SK-N-SH (cell line): ENCODE results near the gene PIGV. TPM values are rescaled to one million over a fixed set of nuclear protein-coding genes. Genes with fewer than 3 reads are reported as not detected.

Source experiments
- CTCF ChIA-PET: fragments of 300-600, 350-600 bp; formaldehyde crosslinking; extraction: SDS; loops from one replicate; lab custom pipeline; 2021; lab: Yijun Ruan, JAX
- POLR2A ChIA-PET: fragments of 350-600 bp; sonication (Branson Sonifier 250); formaldehyde crosslinking; extraction: SDS; loops from one replicate; lab custom pipeline; 2020; ENCODE audit warnings: antibody characterized with exemption, inconsistent platforms; lab: Yijun Ruan, JAX
- DNase-seq: peaks from one replicate; pipeline ENCODE4 v3.0.0; 2012
- H2AFZ ChIP-seq: fragments of 200-600 bp; sonication (generic); 2 replicates; pipeline ENCODE4 v1.8.1; 2016; ENCODE audit warnings: antibody characterized with exemption, mild to moderate bottlenecking, low read depth
- H3F3A ChIP-seq: fragments of 200-600 bp; sonication (generic); replicated peaks from 2 replicates; pipeline ENCODE3; 2016; ENCODE audit warnings: antibody characterized with exemption, mild to moderate bottlenecking; ENCODE audit not compliant: insufficient read depth
- H3K27ac ChIP-seq, 2 experiments: fragments of 200-500 bp in 1 of 2; fragments of 200-600 bp in 1 of 2; sonication (Bioruptor generic) in 1 of 2; sonication (generic), shearing (Covaris generic) in 1 of 2; 2 replicates each; pipeline versions ENCODE4 v1.5.1 to v1.6.1; 2014 to 2016; ENCODE audit warnings: low read depth in 2 of 2, inconsistent platforms in 1 of 2, low read length in 1 of 2, mild to moderate bottlenecking in 1 of 2, mixed read lengths in 1 of 2
- H3K27me3 ChIP-seq: fragments of 200-600 bp; sonication (generic), shearing (Covaris generic); 2 replicates; pipeline ENCODE4 v1.6.1; 2016; ENCODE audit warnings: mixed run types; ENCODE audit not compliant: insufficient read depth
- H3K36me3 ChIP-seq, 2 experiments: fragments of 200-500 bp in 1 of 2; fragments of 200-600 bp in 1 of 2; sonication (Bioruptor generic) in 1 of 2; sonication (generic) in 1 of 2; replicated peaks in 1 of 2; 2 replicates each; pipeline versions ENCODE3 to v1.5.1; 2014 to 2016; ENCODE audit warnings: low read length in 1 of 2, mild to moderate bottlenecking in 1 of 2; ENCODE audit not compliant: insufficient read depth in 2 of 2, control insufficient read depth in 1 of 2
- H3K4me1 ChIP-seq, 2 experiments: fragments of 200-500 bp in 1 of 2; fragments of 200-600 bp in 1 of 2; sonication (Bioruptor generic) in 1 of 2; sonication (generic), shearing (Covaris generic) in 1 of 2; 2 replicates each; pipeline versions ENCODE4 v1.5.1 to v1.6.1; 2014 to 2016; ENCODE audit warnings: low read depth in 1 of 2, low read length in 1 of 2, mixed run types in 1 of 2; ENCODE audit not compliant: insufficient read depth in 2 of 2, control insufficient read depth in 1 of 2
- H3K4me2 ChIP-seq: fragments of 200-600 bp; sonication (generic), shearing (Covaris generic); 2 replicates; pipeline ENCODE4 v1.6.1; 2017; ENCODE audit warnings: mixed run types
- H3K4me3 ChIP-seq, 2 experiments: fragments of 200-500 bp in 1 of 2; fragments of 200-600 bp in 1 of 2; sonication (Bioruptor generic) in 1 of 2; sonication (generic), shearing (Covaris generic) in 1 of 2; 2 replicates each; pipeline versions ENCODE4 v1.5.1 to v1.8.1; 2014 to 2016; ENCODE audit warnings: low read depth in 2 of 2, inconsistent platforms in 1 of 2, low read length in 1 of 2, mild to moderate bottlenecking in 1 of 2, mixed read lengths in 1 of 2, moderate library complexity in 1 of 2
- H3K79me2 ChIP-seq: fragments of 200-600 bp; sonication (generic); 2 replicates; pipeline ENCODE4 v1.8.1; 2017; ENCODE audit warnings: mild to moderate bottlenecking; ENCODE audit not compliant: insufficient read depth
- H3K9ac ChIP-seq: fragments of 200-600 bp; sonication (generic); 2 replicates; pipeline ENCODE4 v1.6.1; 2017; ENCODE audit warnings: mixed run types
- H3K9me2 ChIP-seq: fragments of 200-600 bp; sonication (generic); 2 replicates; pipeline ENCODE4 v1.6.1; 2017; ENCODE audit warnings: mixed run types
- H3K9me3 ChIP-seq: fragments of 200-600 bp; sonication (generic); 2 replicates; pipeline ENCODE4 v1.6.1; 2017; ENCODE audit warnings: mixed run types, mild to moderate bottlenecking, moderate library complexity
- H4K20me1 ChIP-seq: fragments of 200-600 bp; sonication (generic); 2 replicates; pipeline ENCODE4 v1.6.1; 2017; ENCODE audit warnings: mild to moderate bottlenecking, mixed run types; ENCODE audit not compliant: insufficient read depth
- CTCF ChIP-seq: fragments of 200-600 bp; sonication (generic); IDR thresholded peaks from 2 replicates; pipeline ENCODE4 v1.6.1; 2017; ENCODE audit warnings: antibody characterized with exemption, mild to moderate bottlenecking, moderate library complexity
- EZH2phosphoT487 ChIP-seq: fragments of 200-600 bp; sonication (generic); IDR thresholded peaks from 2 replicates; pipeline ENCODE4 v1.6.1; 2017; ENCODE audit warnings: low read depth, mixed run types, mild to moderate bottlenecking, antibody characterized with exemption, moderate library complexity, borderline replicate concordance
- FOSL2 ChIP-seq: IDR thresholded peaks from 2 replicates; pipeline ENCODE4 v1.4.0; 2012; ENCODE audit warnings: low read depth, mild to moderate bottlenecking, moderate library complexity, borderline replicate concordance
- MXI1 ChIP-seq: IDR thresholded peaks from 2 replicates; pipeline ENCODE4 v1.6.1; 2012; ENCODE audit warnings: mild to moderate bottlenecking, low read depth, low read length, improper control_type of control experiment
- NRF1 ChIP-seq: IDR thresholded peaks from 2 replicates; pipeline ENCODE4 v1.6.1; 2012; ENCODE audit warnings: low read depth, mild to moderate bottlenecking, low read length
- PBX3 ChIP-seq: IDR thresholded peaks from 2 replicates; pipeline ENCODE4; 2012
- RXRA ChIP-seq: IDR thresholded peaks from 2 replicates; pipeline ENCODE4 v1.4.0; 2012; ENCODE audit warnings: low read depth, mild to moderate bottlenecking, borderline replicate concordance
- SIN3A ChIP-seq: IDR thresholded peaks from 2 replicates; pipeline ENCODE4 v1.6.1; 2012; ENCODE audit warnings: low read depth, mild to moderate bottlenecking, low read length, moderate library complexity, borderline replicate concordance
- TEAD4 ChIP-seq: IDR thresholded peaks from 2 replicates; pipeline ENCODE4 v1.4.0; 2012; ENCODE audit warnings: mild to moderate bottlenecking, borderline replicate concordance; ENCODE audit not compliant: insufficient read depth
- USF1 ChIP-seq: IDR thresholded peaks from 2 replicates; pipeline ENCODE4 v1.4.0; 2012; ENCODE audit warnings: low read depth, borderline replicate concordance
- USF2 ChIP-seq: fragments of 150-350 bp; IDR thresholded peaks from 2 replicates; pipeline ENCODE4 v1.6.1; 2017; ENCODE audit warnings: antibody characterized with exemption, low read length, low read depth, borderline replicate concordance
- ZBTB33 ChIP-seq: IDR thresholded peaks from 2 replicates; pipeline ENCODE4 v1.4.0; 2012; ENCODE audit warnings: low read depth, borderline replicate concordance
- WGBS: methylation state at CpG from one replicate; pipeline ENCODE4 v1.1.6; 2017; ENCODE audit warnings: low lambda C conversion rate; 5-methylcytosine and 5-hydroxymethylcytosine counted together
- polyA plus RNA-seq, 3 experiments: library from polyadenylated mRNA; depleted of rRNA; stranded (reverse); fragments of >200 nt; gene quantifications; 2 replicates each; pipeline ENCODE4 v1.2.3, GENCODE V29; 2012

Gene PIGV
- polyA plus RNA-seq, 1 of the 3 experiments (the other 2 are of a cell fraction): 16.5 TPM

GRCh38 chr1:26811708-26812107, 24.0 kb downstream of the PIGV start:
- ChIA-PET CTCF (interaction anchor here (0.9 to 6.0 kb wide), 10 partner anchors 12 to 274 kb away, joined by 3 to 47 read pairs (median 4); partner anchors contain the start of gene ZDHHC18), POLR2A (no interaction called here)
- no peak overlapping the region for H3K4me3 ChIP-seq
- H3K9ac ChIP-seq: no peak overlapping the region
- no peak for DNase-seq
- H3K27ac ChIP-seq: no peak overlapping the region
- no peak overlapping the region for H3K4me2 ChIP-seq
- no peaks in the 10 kb centered on the region for H3K9me2 ChIP-seq
- H2AFZ ChIP-seq: no peak overlapping the region
- no peaks in the 10 kb centered on the region for H3K79me2 ChIP-seq
- H3F3A ChIP-seq: no peaks in the 10 kb centered on the region
- TF ChIP-seq FOSL2: no peak
- H3K36me3 ChIP-seq: no peaks in the 10 kb centered on the region
- H3K4me1 ChIP-seq: no peaks in the 10 kb centered on the region
- H3K9me3 ChIP-seq: no peaks in the 10 kb centered on the region
- H3K27me3 ChIP-seq: no peaks in the 10 kb centered on the region
- no peaks in the 10 kb centered on the region for H4K20me1 ChIP-seq

GRCh38 chr1:26814377-26814776, 26.6 kb downstream of the PIGV start:
- H2AFZ ChIP-seq: no peak overlapping the region
- H3K4me3 ChIP-seq: no peak overlapping the region
- no peaks in the 10 kb centered on the region for H3K27me3 ChIP-seq
- no peaks in the 10 kb centered on the region for H3K4me1 ChIP-seq
- no peak overlapping the region for H3K4me2 ChIP-seq
- H3F3A ChIP-seq: no peaks in the 10 kb centered on the region
- POLR2A ChIA-PET: no interaction called here
- H3K36me3 ChIP-seq: no peaks in the 10 kb centered on the region
- no peaks in the 10 kb centered on the region for H3K9me3 ChIP-seq
- 77% methylated on average over 2 of the region's 2 CpGs for WGBS
- H3K79me2 ChIP-seq: no peaks in the 10 kb centered on the region
- TF ChIP-seq NRF1 (no peak), RXRA (no peak), ZBTB33 (no peak), CTCF (no peak), TEAD4 (no peak), USF1 (no peak), PBX3 (no peak), SIN3A (no peak), FOSL2 (no peak), MXI1 (no peak), EZH2phosphoT487 (no peak), USF2 (no peak)
- TF ChIP-seq, all 33 proteins: peak for 0
- H4K20me1 ChIP-seq: no peaks in the 10 kb centered on the region
- DNase-seq: no peak
- no peak overlapping the region for H3K27ac ChIP-seq
- no peak overlapping the region for H3K9ac ChIP-seq
- no peaks in the 10 kb centered on the region for H3K9me2 ChIP-seq
- CTCF ChIA-PET: interaction anchor here (1.0 kb wide), 1 partner anchor 212 kb away, joined by 3 read pairs; no protein-coding TSS in a partner anchor
